Astrocyte (in vitro differentiated cells and primary cell): ENCODE data around the gene CD80. TPM values are rescaled to one million over a fixed set of nuclear protein-coding genes. Genes with fewer than 3 reads are reported as not detected.
A peak's percentile ranks its signal among the peaks of the same experiment; 100 is the strongest.
"Not testable (repeated sequence)": the region's sequence is repeated elsewhere in the genome, so short reads cannot be mapped to it uniquely, and the experiment has no call there.

Source experiments
- DNase-seq: peaks from one replicate; pipeline ENCODE4 v3.0.0-alpha.2; 2010; ENCODE audit warnings: low read depth
- FAIRE-seq: peaks from 2 replicates; lab custom pipeline; 2011; peaks lifted over from hg19 to GRCh38; lab: Jason Lieb, UNC
- H2AFZ ChIP-seq: 2 replicates; pipeline ENCODE4 v1.6.0; 2012; ENCODE audit warnings: low read depth, low read length, inconsistent platforms
- H3K27ac ChIP-seq: 2 replicates; pipeline ENCODE4 v1.5.1; 2011; ENCODE audit warnings: low read depth, low read length, inconsistent platforms
- H3K27me3 ChIP-seq: 2 replicates; pipeline ENCODE4 v1.6.0; 2011; ENCODE audit warnings: low read length, inconsistent platforms; ENCODE audit not compliant: insufficient read depth
- H3K36me3 ChIP-seq: 2 replicates; pipeline ENCODE4 v1.5.1; 2011; ENCODE audit warnings: low read length, inconsistent platforms; ENCODE audit not compliant: insufficient read depth
- H3K4me1 ChIP-seq: 2 replicates; pipeline ENCODE4 v1.5.1; 2011; ENCODE audit warnings: low read length, inconsistent platforms; ENCODE audit not compliant: insufficient read depth
- H3K4me2 ChIP-seq: 2 replicates; pipeline ENCODE4 v1.6.0; 2012; ENCODE audit warnings: low read length, inconsistent platforms
- H3K4me3 ChIP-seq: 2 replicates; pipeline ENCODE4 v1.5.1; 2011; ENCODE audit warnings: low read depth, mild to moderate bottlenecking, low read length, inconsistent platforms; ENCODE audit not compliant: insufficient read depth
- H3K79me2 ChIP-seq: 2 replicates; pipeline ENCODE4 v1.6.0; 2012; ENCODE audit warnings: mild to moderate bottlenecking, low read length, inconsistent platforms; ENCODE audit not compliant: insufficient read depth
- H3K9ac ChIP-seq: 2 replicates; pipeline ENCODE4 v1.6.0; 2012; ENCODE audit warnings: mild to moderate bottlenecking, low read length, inconsistent platforms
- H3K9me3 ChIP-seq: 2 replicates; pipeline ENCODE4 v1.5.1; 2012; ENCODE audit warnings: low read depth, mild to moderate bottlenecking, low read length, inconsistent platforms; ENCODE audit not compliant: insufficient read depth
- H4K20me1 ChIP-seq: 2 replicates; pipeline ENCODE4 v1.6.0; 2012; ENCODE audit warnings: low read length, inconsistent platforms; ENCODE audit not compliant: insufficient read depth
- H3K27ac Mint-ChIP-seq: one replicate; pipeline ENCODE4 v1.8.0; 2021; ENCODE audit warnings: mild to moderate bottlenecking, mixed read lengths; ENCODE audit not compliant: unreplicated experiment
- H3K27me3 Mint-ChIP-seq: one replicate; pipeline ENCODE4 v1.8.0; 2021; ENCODE audit warnings: low read depth, mixed read lengths; ENCODE audit not compliant: unreplicated experiment
- H3K36me3 Mint-ChIP-seq: one replicate; pipeline ENCODE4 v1.8.0; 2021; ENCODE audit warnings: low read depth, mixed read lengths; ENCODE audit not compliant: unreplicated experiment
- H3K4me1 Mint-ChIP-seq: one replicate; pipeline ENCODE4 v1.8.0; 2021; ENCODE audit warnings: low read depth, mixed read lengths; ENCODE audit not compliant: unreplicated experiment
- H3K4me3 Mint-ChIP-seq: one replicate; pipeline ENCODE4 v1.8.0; 2021; ENCODE audit warnings: mild to moderate bottlenecking, moderate library complexity, mixed read lengths; ENCODE audit not compliant: unreplicated experiment
- H3K9me3 Mint-ChIP-seq: one replicate; pipeline ENCODE4 v1.8.0; 2021; ENCODE audit warnings: mild to moderate bottlenecking, mixed read lengths; ENCODE audit not compliant: unreplicated experiment
- EZH2 ChIP-seq: IDR thresholded peaks from 2 replicates; pipeline ENCODE4 v1.6.1; 2012; ENCODE audit warnings: mild to moderate bottlenecking, low read length, inconsistent platforms; ENCODE audit not compliant: insufficient read depth
- total RNA-seq: library from RNA; stranded (reverse); gene quantifications from 2 replicates; pipeline ENCODE4 v1.2.1, GENCODE V29; 2021
- TF ChIP-seq, protein P1 (sequence below): IDR thresholded peaks from 2 replicates; pipeline ENCODE4 v1.5.1; 2011; ENCODE audit warnings: low read depth, mild to moderate bottlenecking, inconsistent platforms, low read length, moderate library complexity; ENCODE audit not compliant: insufficient read depth

Gene CD80
- total RNA-seq, 1 donor from 2014 or later: not detected

DNA sequence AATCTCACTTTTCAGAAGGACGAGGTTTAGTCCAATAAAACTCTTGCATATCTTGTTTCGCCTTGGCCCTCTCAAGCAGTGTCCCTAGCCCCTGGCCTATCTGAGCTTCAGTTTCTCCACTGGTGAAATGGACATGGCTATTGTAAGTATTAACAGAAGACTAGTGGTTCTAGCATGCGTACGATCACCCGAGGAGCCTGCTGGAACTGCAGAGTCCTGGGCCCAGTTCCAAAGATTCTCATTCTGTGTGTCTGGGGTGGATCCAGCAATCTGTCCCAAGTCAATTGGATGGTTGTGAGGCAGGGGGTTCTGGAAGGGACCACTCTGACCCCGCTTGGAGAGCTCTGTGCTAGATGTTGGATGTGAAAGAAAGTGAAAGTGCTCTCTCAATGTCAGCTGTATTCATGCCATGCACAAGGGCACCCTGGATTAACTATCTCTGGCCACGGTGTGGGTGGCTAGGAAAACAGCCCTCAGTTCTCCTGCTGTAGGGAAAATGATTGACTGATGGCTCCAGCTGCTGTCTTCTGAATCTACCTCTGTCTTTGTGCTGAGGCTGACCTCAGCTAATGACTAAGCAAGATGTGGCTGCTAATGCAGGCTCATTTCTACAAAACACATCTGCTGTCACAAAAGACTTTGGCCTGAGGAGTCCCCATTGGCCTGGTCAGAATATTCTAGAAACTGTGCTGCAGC is 36.4 kb upstream of the CD80 start:
- Histone ChIP-seq H3K27ac (no peak overlapping the region), H3K4me3 (no peak overlapping the region), H3K4me1 (peaks cover 10% of the 10 kb centered on the region), H3K79me2 (no peaks in the 10 kb centered on the region), H3K9me3 (no peaks in the 10 kb centered on the region), H4K20me1 (no peaks in the 10 kb centered on the region), H3K9ac (no peak overlapping the region), H3K4me2 (peak overlapping the region; percentile 68), H3K36me3 (no peaks in the 10 kb centered on the region), H3K27me3 (no peaks in the 10 kb centered on the region), H2AFZ (peak overlapping the region; percentile 38)
- no peak overlapping the region for H3K27ac Mint-ChIP-seq
- H3K36me3 Mint-ChIP-seq: peaks cover 2% of the 10 kb centered on the region
- DNase-seq (no peak), FAIRE-seq (no peak)
- H3K27me3 Mint-ChIP-seq: no peaks in the 10 kb centered on the region
- H3K9me3 Mint-ChIP-seq: peaks cover under 1% of the 10 kb centered on the region
- peaks cover 44% of the 10 kb centered on the region for H3K4me1 Mint-ChIP-seq
- no peak overlapping the region for H3K4me3 Mint-ChIP-seq
- TF ChIP-seq, protein P1, sequence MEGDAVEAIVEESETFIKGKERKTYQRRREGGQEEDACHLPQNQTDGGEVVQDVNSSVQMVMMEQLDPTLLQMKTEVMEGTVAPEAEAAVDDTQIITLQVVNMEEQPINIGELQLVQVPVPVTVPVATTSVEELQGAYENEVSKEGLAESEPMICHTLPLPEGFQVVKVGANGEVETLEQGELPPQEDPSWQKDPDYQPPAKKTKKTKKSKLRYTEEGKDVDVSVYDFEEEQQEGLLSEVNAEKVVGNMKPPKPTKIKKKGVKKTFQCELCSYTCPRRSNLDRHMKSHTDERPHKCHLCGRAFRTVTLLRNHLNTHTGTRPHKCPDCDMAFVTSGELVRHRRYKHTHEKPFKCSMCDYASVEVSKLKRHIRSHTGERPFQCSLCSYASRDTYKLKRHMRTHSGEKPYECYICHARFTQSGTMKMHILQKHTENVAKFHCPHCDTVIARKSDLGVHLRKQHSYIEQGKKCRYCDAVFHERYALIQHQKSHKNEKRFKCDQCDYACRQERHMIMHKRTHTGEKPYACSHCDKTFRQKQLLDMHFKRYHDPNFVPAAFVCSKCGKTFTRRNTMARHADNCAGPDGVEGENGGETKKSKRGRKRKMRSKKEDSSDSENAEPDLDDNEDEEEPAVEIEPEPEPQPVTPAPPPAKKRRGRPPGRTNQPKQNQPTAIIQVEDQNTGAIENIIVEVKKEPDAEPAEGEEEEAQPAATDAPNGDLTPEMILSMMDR: no peak
- TF ChIP-seq EZH2: no peak

DNA sequence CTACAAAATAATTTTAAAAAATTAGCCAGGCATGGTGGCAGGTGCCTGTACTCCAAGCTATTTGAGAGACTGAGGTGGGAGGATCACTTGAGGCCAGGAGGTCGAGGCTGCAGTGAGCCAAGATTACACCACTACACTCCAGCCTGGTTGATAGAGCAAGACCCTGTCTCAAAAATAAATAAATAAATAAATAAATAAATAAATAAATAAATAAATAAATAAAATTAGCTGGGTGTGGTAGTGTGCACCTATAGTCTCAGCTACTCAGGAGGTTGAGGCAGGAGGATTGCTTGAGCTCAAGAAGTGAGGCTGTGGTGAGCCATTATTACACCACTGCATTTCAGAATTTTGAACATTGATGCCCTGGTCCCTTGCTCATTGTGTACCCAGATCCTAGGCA is 35.5 kb upstream of the CD80 start:
- H3K9me3 ChIP-seq: not testable (repeated sequence)

DNA sequence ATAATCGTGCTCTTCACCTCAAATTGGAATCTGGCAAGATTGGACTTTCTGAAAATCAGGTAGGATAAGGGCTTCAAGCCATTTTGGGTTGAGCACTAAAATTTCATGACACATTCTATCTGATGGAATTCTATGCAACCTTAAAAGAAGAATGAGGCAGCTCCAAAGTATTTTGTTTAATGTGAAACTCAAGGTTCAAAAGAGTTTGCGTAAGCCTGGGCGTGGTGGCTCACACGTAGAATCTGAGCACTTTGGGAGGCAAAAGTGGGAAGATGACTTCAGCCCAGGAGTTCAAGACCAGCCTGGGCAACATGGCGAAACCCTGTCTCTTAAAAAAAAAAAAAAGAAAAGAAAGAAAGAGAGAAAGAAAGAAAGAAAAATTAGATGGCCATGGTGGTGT is 34.7 kb upstream of the CD80 start:
- peaks cover 10% of the 10 kb centered on the region for H3K4me1 ChIP-seq
- no peaks in the 10 kb centered on the region for H3K79me2 ChIP-seq
- Mint-ChIP-seq H3K4me1 (peaks cover 42% of the 10 kb centered on the region), H3K36me3 (peaks cover 2% of the 10 kb centered on the region), H3K9me3 (peaks cover 3% of the 10 kb centered on the region), H3K4me3 (no peak overlapping the region), H3K27ac (no peak overlapping the region), H3K27me3 (no peaks in the 10 kb centered on the region)
- H3K27me3 ChIP-seq: no peaks in the 10 kb centered on the region
- peaks cover 5% of the 10 kb centered on the region for H3K9me3 ChIP-seq
- DNase-seq (no peak), FAIRE-seq (no peak)
- H3K4me2 ChIP-seq: no peak overlapping the region
- H4K20me1 ChIP-seq: no peaks in the 10 kb centered on the region
- TF ChIP-seq, protein P1: no peak
- no peak for TF ChIP-seq EZH2
- no peak overlapping the region for H2AFZ ChIP-seq
- no peak overlapping the region for H3K4me3 ChIP-seq
- H3K36me3 ChIP-seq: no peaks in the 10 kb centered on the region
- H3K27ac ChIP-seq: no peak overlapping the region
- H3K9ac ChIP-seq: no peak overlapping the region

More for the DNA sequence above, 35.5 kb upstream of the CD80 start:
- not testable (repeated sequence) for H3K4me2 ChIP-seq, H3K4me3 Mint-ChIP-seq, H3K27ac Mint-ChIP-seq, H3K4me3 ChIP-seq, H3K4me1 ChIP-seq, H3K27me3 Mint-ChIP-seq, H3K36me3 Mint-ChIP-seq, FAIRE-seq, DNase-seq, H4K20me1 ChIP-seq, H3K79me2 ChIP-seq, H3K27me3 ChIP-seq, H3K9ac ChIP-seq, H2AFZ ChIP-seq, H3K9me3 Mint-ChIP-seq, H3K36me3 ChIP-seq, H3K27ac ChIP-seq
- H3K4me1 Mint-ChIP-seq: peaks cover 44% of the 10 kb centered on the region
